ENCODE results near the gene ATXN7. TPM values are rescaled to one million over a fixed set of nuclear protein-coding genes. Genes with fewer than 3 reads are reported as not detected.

ATXN7 gene
- total RNA-seq, 2 experiments from 2014 or later: 15.2 to 35.2 TPM

- Histone ChIP-seq H3K27ac (ENCODE audit: low read depth, low read length, poor library complexity, severe bottlenecking) (no peak overlapping the region), H3K4me2 (ENCODE audit: low read length) (no peak overlapping the region), H4K20me1 (ENCODE audit: insufficient read depth, low read length) (peaks cover 12% of the 10 kb centered on the region; the same call in 1 of the 2 replicates), H3K79me2 (ENCODE audit: insufficient read depth, low read depth, low read length) (peaks cover 5% of the 10 kb centered on the region; the same call in 1 of the 2 replicates), H3K9me3 (ENCODE audit: low read length) (no peaks in the 10 kb centered on the region), H2AFZ (ENCODE audit: low read length) (no peak overlapping the region), H3K4me1 (ENCODE audit: insufficient read depth, low read length, poor library complexity, severe bottlenecking) (peaks cover 6% of the 10 kb centered on the region), H3K4me3 (ENCODE audit: low read depth, low read length, poor library complexity, severe bottlenecking) (no peak overlapping the region), H3K36me3 (ENCODE audit: insufficient read depth, low read length) (peaks cover 12% of the 10 kb centered on the region), H3K9me2 (ENCODE audit: insufficient read depth, low read length) (no peaks in the 10 kb centered on the region)
- CTCF ChIA-PET (ENCODE audit: unreplicated experiment): no interaction called here
- POLR2A ChIA-PET: interaction anchor here (0.7 to 1.4 kb wide), 3 partner anchors 9 to 17 kb away, joined by 3 to 5 read pairs (median 3); no protein-coding TSS in a partner anchor
- BruUV-seq (replicated peaks): no TSS peak
- DNase-seq (ENCODE audit: low spot score): no peak
- TF ChIP-seq CTCF (conservative IDR thresholded peaks at IDR 0.05; ENCODE audit: low read length): no peak
- no peak for TF ChIP-seq EZH2phosphoT487 (IDR thresholded peaks at IDR 0.05; ENCODE audit: borderline replicate concordance, low read depth, low read length)
- intact Hi-C loops (cut with micrococcal nuclease; ENCODE audit: unreplicated experiment): no loop called here
These were observed 106.2 kb downstream of the ATXN7 start for GRCh38 chr3:63969876-63970275.

- no peaks in the 10 kb centered on the region for H3K9me2 ChIP-seq (ENCODE audit: insufficient read depth, low read length)
- TF ChIP-seq EZH2phosphoT487 (IDR thresholded peaks at IDR 0.05; ENCODE audit: borderline replicate concordance, low read depth, low read length): no peak
- TF ChIP-seq CTCF (conservative IDR thresholded peaks at IDR 0.05; ENCODE audit: low read length): no peak
- H3K36me3 ChIP-seq (ENCODE audit: insufficient read depth, low read length): peaks cover 11% of the 10 kb centered on the region
- no peaks in the 10 kb centered on the region for H3K9me3 ChIP-seq (ENCODE audit: low read length)
- peaks cover 10% of the 10 kb centered on the region; the same call in 1 of the 2 replicates for H4K20me1 ChIP-seq (ENCODE audit: insufficient read depth, low read length)
- ChIA-PET POLR2A (no interaction called here), CTCF (ENCODE audit: unreplicated experiment) (no interaction called here)
- no peak overlapping the region for H3K4me3 ChIP-seq (ENCODE audit: low read depth, low read length, poor library complexity, severe bottlenecking)
- BruUV-seq (replicated peaks): no TSS peak
- H3K27ac ChIP-seq (ENCODE audit: low read depth, low read length, poor library complexity, severe bottlenecking): no peak overlapping the region
- no peak for DNase-seq (ENCODE audit: low spot score)
- H3K4me1 ChIP-seq (ENCODE audit: insufficient read depth, low read length, poor library complexity, severe bottlenecking): peaks cover 6% of the 10 kb centered on the region
- intact Hi-C loops (cut with micrococcal nuclease; ENCODE audit: unreplicated experiment): no loop called here
- no peak overlapping the region for H2AFZ ChIP-seq (ENCODE audit: low read length)
- H3K79me2 ChIP-seq (ENCODE audit: insufficient read depth, low read depth, low read length): peaks cover 5% of the 10 kb centered on the region; the same call in 1 of the 2 replicates
- H3K4me2 ChIP-seq (ENCODE audit: low read length): no peak overlapping the region
These were observed 107.2 kb downstream of the ATXN7 start for GRCh38 chr3:63970631-63971475.

GRCh38 chr3:63972196-63972595, 108.5 kb downstream of the ATXN7 start:
- Histone ChIP-seq H3K4me3 (ENCODE audit: low read depth, low read length, poor library complexity, severe bottlenecking) (no peak overlapping the region), H3K36me3 (ENCODE audit: insufficient read depth, low read length) (peaks cover 11% of the 10 kb centered on the region), H2AFZ (ENCODE audit: low read length) (no peak overlapping the region), H4K20me1 (ENCODE audit: insufficient read depth, low read length) (peaks cover 7% of the 10 kb centered on the region; the same call in 1 of the 2 replicates), H3K4me2 (ENCODE audit: low read length) (no peak overlapping the region), H3K79me2 (ENCODE audit: insufficient read depth, low read depth, low read length) (peaks cover 1% of the 10 kb centered on the region; the same call in 1 of the 2 replicates), H3K9me2 (ENCODE audit: insufficient read depth, low read length) (no peaks in the 10 kb centered on the region), H3K27ac (ENCODE audit: low read depth, low read length, poor library complexity, severe bottlenecking) (no peak overlapping the region), H3K9me3 (ENCODE audit: low read length) (no peaks in the 10 kb centered on the region), H3K4me1 (ENCODE audit: insufficient read depth, low read length, poor library complexity, severe bottlenecking) (peaks cover 6% of the 10 kb centered on the region)
- intact Hi-C loops (cut with micrococcal nuclease; ENCODE audit: unreplicated experiment): no loop called here
- ChIA-PET CTCF (ENCODE audit: unreplicated experiment) (no interaction called here), POLR2A (interaction anchor here (1.2 kb wide), 1 partner anchor 51 kb away, joined by 3 read pairs; no protein-coding TSS in a partner anchor)
- no TSS peak for BruUV-seq (replicated peaks)
- DNase-seq (ENCODE audit: low spot score): no peak
- TF ChIP-seq EZH2phosphoT487 (IDR thresholded peaks at IDR 0.05; ENCODE audit: borderline replicate concordance, low read depth, low read length): no peak
- no peak for TF ChIP-seq CTCF (conservative IDR thresholded peaks at IDR 0.05; ENCODE audit: low read length)

Data from OCI-LY7 (cell line).